ENCODE data around the gene MATK. TPM values are rescaled to one million over a fixed set of nuclear protein-coding genes. Genes with fewer than 3 reads are reported as not detected.

Gene MATK
- total RNA-seq, 1 donor from 2014 or later = 0.50 TPM

- H3K36me3 ChIP-seq (ENCODE audit: control insufficient read depth, insufficient read depth, low read length) = no peaks in the 10 kb centered on the region
- DNase-seq (ENCODE audit: low read depth) = no peak
- no peak overlapping the region for H3K4me3 ChIP-seq (ENCODE audit: low read depth, low read length)
- TF ChIP-seq CTCF (IDR thresholded peaks at IDR 0.05; ENCODE audit: insufficient read depth, low read length, poor library complexity, severe bottlenecking) = no peak
- H3K27me3 ChIP-seq (ENCODE audit: control insufficient read depth, insufficient read depth, low read length) = peaks cover 15% of the 10 kb centered on the region
These were observed 4.1 kb upstream of the MATK start for GRCh38 chr19:3790209-3790734.

GRCh38 chr19:3788996-3789778, 3.0 kb upstream of the MATK start:
- H3K27me3 ChIP-seq (ENCODE audit: control insufficient read depth, insufficient read depth, low read length) = peaks cover 26% of the 10 kb centered on the region
- no peaks in the 10 kb centered on the region for H3K36me3 ChIP-seq (ENCODE audit: control insufficient read depth, insufficient read depth, low read length)
- no peak for TF ChIP-seq CTCF (IDR thresholded peaks at IDR 0.05; ENCODE audit: insufficient read depth, low read length, poor library complexity, severe bottlenecking)
- no peak for DNase-seq (ENCODE audit: low read depth)
- no peak overlapping the region for H3K4me3 ChIP-seq (ENCODE audit: low read depth, low read length)

GRCh38 chr19:3785451-3785937, 687 bp downstream of the MATK start:
- DNase-seq (ENCODE audit: low read depth) = no peak
- Histone ChIP-seq H3K4me3 (ENCODE audit: low read depth, low read length) (no peak overlapping the region), H3K36me3 (ENCODE audit: control insufficient read depth, insufficient read depth, low read length) (no peaks in the 10 kb centered on the region), H3K27me3 (ENCODE audit: control insufficient read depth, insufficient read depth, low read length) (peaks cover 31% of the 10 kb centered on the region)
- no peak for TF ChIP-seq CTCF (IDR thresholded peaks at IDR 0.05; ENCODE audit: insufficient read depth, low read length, poor library complexity, severe bottlenecking)

- TF ChIP-seq CTCF (IDR thresholded peaks at IDR 0.05; ENCODE audit: insufficient read depth, low read length, poor library complexity, severe bottlenecking) = no peak
- Histone ChIP-seq H3K27me3 (ENCODE audit: control insufficient read depth, insufficient read depth, low read length) (peaks cover 31% of the 10 kb centered on the region), H3K4me3 (ENCODE audit: low read depth, low read length) (no peak overlapping the region), H3K36me3 (ENCODE audit: control insufficient read depth, insufficient read depth, low read length) (no peaks in the 10 kb centered on the region)
- DNase-seq (ENCODE audit: low read depth) = no peak
These were observed 1.4 kb downstream of the MATK start for GRCh38 chr19:3784607-3785450.

GRCh38 chr19:3783660-3784584, 2.3 kb downstream of the MATK start:
- no peaks in the 10 kb centered on the region for H3K36me3 ChIP-seq (ENCODE audit: control insufficient read depth, insufficient read depth, low read length)
- no peak for TF ChIP-seq CTCF (IDR thresholded peaks at IDR 0.05; ENCODE audit: insufficient read depth, low read length, poor library complexity, severe bottlenecking)
- peaks cover 31% of the 10 kb centered on the region for H3K27me3 ChIP-seq (ENCODE audit: control insufficient read depth, insufficient read depth, low read length)
- no peak overlapping the region for H3K4me3 ChIP-seq (ENCODE audit: low read depth, low read length)
- no peak for DNase-seq (ENCODE audit: low read depth)

Measured in kidney epithelial cell (primary cell).